ENCODE measurements around the gene FIS1.
"Not testable (repeated sequence)": the region's sequence is repeated elsewhere in the genome, so short reads cannot be mapped to it uniquely, and the experiment has no call there.

The FIS1 gene

DNA sequence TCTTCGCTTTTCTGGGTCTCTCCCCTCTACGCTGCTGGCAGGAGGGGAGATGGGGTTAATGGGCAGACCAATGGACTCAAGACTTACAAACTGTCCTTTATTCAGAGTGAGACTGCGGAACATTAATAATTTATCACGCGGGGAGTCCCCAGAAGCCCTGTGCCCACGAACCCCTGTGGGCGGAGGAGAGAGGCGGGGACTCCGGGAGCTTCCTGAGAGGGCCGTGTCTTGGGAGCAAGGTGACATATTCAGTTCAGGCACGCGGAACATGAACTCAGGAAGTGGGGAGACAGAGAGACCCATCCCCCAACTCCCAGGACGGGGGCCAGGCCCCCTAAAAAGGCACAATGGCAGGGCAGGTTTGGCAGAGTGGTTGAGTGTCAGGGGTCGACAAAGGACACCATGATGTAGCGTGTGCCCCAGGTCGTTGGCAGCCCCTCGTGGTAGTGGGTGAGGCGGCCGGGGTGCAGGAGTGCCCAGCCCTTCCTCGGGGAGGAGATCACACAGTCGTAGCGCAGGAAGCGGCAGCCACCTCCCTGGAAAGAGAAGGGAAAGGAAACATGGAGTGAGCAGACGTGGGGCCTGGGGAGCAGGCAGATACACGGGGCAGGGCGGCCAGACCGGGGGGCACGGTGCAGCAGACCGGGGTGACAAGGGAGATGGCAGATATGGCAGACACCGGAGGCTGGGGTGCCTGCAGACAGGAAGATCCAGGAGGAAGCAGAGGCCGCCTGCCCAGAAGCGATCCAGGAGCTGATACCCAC lies 38.8 kb downstream of the FIS1 start:
- DNase-seq (ENCODE audit: low read depth in 1 of 2, low spot score in 1 of 2) = no peak

- not testable (repeated sequence) for DNase-seq (ENCODE audit: low read depth in 1 of 2, low spot score in 1 of 2)
Measured at GRCh38 chr7:101203740-101204738, 40.8 kb downstream of the FIS1 start.

- no peak for DNase-seq (ENCODE audit: low read depth in 1 of 2, low spot score in 1 of 2)
Measured at GRCh38 chr7:101202603-101202918, 42.3 kb downstream of the FIS1 start.

DNA sequence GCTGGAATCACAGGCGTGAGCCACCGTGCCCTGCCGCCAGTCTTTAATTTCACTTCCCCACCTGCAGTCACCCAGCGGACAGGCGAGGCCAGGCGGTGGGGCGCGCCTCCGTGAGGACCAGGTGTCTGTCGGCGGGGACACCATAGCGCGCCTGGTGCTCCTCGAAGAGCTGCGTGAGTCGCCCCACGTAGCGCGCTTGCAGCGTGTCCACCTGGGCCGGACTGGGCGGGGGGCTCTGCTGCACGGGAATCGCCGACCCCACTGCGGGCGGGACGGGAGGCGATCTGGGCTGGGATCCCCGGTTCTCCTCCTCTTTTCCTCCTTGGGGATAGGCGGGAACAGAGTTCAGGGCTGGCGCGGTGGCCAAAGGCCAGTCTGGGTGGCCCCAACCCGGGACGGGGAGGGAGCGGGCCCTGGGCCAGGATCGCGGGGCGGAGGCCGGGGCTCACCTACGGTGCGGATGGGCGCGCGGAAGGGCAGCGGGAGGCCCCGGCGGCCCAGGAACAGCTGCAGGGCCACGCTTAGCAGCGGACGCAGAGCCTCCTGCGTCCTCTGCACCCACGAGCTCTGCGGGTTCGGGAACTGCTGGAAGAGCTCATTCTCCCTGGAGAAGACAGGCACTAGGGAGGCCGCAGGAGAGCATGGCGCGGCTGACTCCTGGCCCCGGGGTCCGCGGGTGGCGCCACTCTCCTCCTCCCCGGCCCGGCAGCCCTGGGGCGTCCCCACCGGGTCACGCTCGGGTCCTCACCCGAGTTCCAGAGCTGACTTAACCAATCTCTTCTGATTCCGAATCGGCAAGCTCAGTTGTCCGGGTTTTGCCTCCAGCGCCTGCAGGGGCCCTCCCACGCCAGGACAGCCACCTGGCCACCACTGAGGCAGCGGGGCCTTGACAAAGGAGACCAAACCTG lies 42.9 kb downstream of the FIS1 start:
- no peak for DNase-seq (ENCODE audit: low read depth in 1 of 2, low spot score in 1 of 2)

DNA sequence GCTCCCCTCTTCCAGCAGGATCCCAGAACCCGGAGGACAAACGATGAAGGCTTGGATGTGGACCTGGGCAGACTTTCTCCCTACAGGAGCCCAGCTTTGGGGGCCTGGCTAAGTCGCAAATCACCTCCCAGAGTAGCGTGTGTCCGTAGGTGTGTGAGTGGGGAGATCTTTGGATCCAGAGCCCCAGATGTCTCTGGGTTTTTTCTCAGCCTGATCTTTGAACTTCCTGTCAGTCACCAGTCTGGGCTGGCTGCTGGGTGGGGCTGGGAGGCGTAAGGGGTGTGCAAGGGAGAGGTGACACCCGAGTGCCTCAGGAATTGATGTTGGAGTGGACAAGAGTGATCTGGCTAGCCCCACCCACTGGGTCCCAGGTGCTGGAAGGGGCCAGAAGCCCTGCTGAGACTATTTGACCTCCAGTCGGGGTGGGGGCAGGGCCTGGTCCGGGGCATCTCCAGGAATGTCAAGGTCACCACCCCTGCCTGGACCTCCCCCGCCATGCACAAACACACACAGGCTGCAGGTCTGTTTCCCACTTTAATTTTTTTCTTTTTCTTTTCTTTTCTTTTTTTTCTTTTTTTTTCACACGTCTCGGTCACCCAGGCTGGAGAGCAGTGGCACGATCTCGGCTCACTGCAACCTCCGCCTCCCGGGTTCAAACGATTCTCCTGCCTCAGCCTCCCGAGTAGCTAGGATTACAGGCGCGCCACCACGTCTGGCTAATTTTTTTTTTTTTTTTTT lies 43.9 kb downstream of the FIS1 start, which contains the start of gene MOGAT3:
MOGAT3 (minus strand) TSS at position 175 of the 738 bp plus-strand sequence. CDS start 182 bp downstream, outside the sequence.
- DNase-seq (ENCODE audit: low read depth in 1 of 2, low spot score in 1 of 2) = no peak

DNA sequence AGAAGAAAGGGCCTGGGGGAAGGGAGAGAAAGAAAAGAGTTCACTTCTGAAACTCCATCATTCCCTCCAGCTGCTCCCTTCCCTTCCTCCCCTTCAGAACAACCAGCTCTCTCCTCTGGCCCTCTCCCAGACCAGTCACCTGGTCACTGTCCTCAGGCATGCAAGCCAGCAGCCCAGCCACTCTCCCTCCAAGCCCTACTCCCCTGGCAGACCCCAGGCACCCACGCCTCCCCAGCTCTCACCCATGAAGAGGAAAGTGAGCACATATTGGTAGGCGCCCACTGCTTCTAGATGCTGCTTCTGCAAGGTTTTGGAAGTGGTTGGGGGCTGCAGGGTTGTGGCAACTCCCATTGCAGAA lies 44.4 kb downstream of the FIS1 start:
- DNase-seq (ENCODE audit: low read depth in 1 of 2, low spot score in 1 of 2) = no peak

DNA sequence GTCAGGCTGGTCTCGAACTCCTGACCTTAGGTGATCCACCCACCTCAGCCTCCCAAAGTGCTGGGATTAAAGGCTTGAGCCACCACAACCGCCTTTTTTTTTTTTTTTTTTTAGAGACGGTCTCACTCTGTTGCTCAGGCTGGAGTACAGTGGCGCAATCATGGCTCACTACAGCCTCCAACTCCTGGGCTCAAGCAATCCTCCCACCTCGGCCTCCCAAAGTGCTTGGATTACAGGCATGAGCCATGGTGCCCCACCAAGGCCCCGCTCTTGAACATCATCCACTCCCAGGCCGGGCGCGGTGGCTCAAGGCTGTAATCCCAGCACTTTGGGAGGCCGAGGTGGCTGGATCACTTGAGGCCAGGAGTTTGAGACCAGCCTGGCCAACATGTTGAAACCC lies 45.4 kb downstream of the FIS1 start:
- not testable (repeated sequence) for DNase-seq (ENCODE audit: low read depth in 1 of 2, low spot score in 1 of 2)

- DNase-seq (ENCODE audit: low read depth in 1 of 2, low spot score in 1 of 2) = no peak
Measured at GRCh38 chr7:101198476-101198875, 46.4 kb downstream of the FIS1 start.

DNA sequence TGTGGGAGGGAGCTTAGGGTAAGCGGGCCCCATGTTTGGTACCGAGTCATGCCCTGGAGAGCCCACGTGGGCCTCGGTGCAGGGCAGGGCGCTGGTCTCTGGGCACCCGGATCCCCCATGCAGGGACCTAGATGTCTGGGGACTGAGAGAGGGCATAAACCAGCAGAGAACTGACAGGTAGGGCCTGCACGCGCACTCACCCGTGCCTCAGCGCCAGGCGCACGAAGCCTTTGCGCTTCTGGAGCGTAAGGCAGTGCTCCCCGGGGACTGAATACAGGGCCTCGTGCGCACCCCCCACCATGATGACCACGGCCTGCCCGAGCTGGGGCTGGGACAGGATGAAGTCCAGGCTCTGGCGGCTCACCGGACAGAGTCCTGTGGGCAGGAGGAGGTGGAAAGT lies 46.9 kb downstream of the FIS1 start:
- DNase-seq (ENCODE audit: low read depth in 1 of 2, low spot score in 1 of 2) = no peak

DNA sequence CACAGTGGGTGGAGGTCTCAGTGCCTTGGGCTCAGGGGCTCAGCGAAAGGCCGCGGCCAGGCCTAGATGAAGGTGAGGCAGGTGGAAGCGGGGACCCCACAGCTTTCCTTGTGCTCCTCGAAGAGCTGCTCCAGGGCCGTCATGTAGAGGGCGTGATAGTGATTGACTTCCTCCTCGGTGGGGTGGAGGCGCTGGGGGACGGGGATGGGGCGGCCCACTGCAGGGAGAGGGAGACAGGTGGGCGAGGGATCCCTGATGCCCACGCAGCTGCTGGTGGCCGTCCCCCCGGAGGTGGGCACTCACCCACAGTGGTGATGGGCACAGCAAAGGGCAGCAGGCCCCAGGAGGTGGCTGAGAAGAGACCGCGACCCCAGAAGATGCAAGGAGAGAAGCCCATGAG lies 49.0 kb downstream of the FIS1 start:
- DNase-seq (ENCODE audit: low read depth in 1 of 2, low spot score in 1 of 2) = no peak
